Cortex of kidney (tissue), 1 donor: ENCODE results near the gene MARVELD1.

Source experiments
- DNase-seq: peaks from one replicate; lab custom pipeline; 2025; lab: John Stamatoyannopoulos, UW

Gene MARVELD1

DNA sequence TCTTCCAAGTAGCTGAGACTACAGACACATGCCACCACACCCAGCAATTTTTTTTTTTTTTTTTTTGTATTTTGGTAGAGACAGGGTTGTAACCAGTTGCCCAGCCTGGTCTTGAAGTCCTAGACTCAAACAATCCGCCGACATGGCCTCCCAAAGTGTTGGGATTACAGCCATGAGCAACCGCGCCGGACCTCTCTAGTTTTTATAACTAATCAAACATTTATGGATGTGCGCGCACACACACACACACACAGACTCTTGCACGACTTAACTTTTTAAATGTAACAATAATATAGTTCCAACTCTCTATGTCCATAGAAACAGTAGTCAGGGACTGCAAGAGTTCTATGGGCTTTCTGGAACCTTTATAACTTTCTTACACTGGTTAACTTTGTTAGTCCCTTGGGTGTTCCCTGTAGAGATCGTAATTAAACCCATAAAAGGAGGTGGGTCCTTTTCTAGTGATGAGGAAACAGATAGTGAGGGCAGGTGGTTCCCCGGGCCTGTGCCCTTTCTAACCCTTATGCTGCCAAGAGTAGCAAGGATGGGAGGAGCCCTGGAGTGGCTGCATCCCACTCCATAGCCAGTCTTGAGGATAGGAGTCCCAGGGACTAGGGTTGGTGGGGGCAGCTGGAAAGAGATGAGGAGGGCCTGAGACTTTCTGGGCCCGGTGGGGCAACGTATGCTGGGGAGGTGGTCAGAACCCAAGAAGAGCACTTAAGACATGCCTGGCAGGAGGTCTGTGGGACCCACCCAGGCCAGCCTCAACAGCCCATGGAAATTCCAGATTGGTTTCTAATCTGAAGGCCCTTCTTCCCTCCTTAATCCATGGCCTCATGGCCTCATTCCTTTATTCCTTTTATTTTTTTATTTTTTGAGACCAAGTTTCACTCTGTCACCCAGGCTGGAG lies 8.6 kb downstream of the MARVELD1 start:
- no peak for DNase-seq

DNA sequence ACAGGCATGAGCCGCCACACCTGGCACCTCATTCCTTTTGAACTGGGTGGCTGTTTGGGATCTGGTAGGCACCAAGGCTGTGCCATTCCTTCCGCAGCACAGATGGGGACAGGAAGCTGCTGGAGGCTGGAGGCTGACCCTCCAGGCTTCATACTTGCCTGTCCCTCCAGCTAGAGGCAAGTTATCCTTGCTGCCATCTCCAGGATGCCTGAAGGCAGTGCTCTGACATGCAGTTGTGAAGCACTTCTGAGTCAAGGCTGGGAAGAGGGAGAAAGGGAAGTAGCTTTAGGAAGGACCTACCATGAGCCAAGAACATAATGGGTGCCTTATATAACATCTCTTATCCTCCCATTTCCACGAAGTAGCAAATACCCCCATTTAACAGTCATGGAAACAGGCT lies 9.5 kb downstream of the MARVELD1 start:
- DNase-seq: no peak

DNA sequence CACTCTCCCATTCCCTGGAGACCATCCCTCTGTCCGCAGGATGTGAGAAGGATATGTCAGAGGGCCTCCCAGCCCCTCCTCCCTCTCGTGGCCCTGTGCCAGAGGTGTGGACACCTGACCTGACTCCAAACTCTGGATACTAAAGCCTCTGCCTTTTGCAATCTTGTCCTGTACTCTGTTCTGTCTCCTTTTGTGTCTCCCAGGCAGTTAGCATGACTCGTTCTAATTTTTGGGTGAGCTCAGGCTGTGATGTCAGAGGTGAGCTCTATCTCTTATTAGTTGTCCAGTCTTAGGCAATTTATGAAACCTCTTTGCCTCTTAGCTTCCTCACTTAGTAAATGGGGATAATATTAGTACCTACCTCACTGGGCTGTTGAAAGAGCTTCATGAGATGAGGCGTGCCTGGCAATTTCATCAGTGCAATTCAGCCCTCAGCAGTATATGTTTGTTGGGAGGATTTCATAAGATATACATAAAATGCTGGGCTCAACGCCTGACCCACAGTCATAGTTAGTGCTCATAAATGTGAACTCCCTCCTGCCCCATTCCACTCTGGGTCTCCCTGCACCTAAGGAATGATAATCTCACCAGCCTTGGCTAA lies 10.9 kb downstream of the MARVELD1 start:
- DNase-seq: no peak

DNA sequence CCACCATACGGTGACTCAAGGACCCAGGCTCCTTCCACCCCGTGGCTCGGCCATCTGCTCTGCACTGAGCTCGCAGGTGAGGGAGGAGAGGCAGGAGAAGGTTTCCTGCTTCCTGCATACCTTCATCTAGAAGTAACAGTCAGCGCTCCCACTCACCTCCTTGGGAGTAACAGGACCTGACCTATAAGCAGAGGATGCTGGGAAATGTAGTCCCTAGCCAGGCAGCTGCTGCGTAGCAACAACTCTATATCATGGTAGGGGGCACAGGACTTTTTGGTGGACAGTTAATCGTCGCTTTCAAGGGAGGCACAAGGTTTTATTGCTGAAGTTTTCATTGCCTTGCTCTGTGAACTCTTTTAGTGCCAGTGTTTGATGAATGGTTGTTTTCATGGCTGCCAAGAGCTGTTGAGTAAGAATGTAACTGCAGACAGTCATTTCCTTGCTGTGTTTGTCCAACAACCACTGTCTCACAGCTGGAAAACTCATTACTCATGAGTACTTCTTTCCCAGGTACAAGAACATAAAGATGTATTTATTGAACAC lies 13.2 kb downstream of the MARVELD1 start:
- no peak for DNase-seq

DNA sequence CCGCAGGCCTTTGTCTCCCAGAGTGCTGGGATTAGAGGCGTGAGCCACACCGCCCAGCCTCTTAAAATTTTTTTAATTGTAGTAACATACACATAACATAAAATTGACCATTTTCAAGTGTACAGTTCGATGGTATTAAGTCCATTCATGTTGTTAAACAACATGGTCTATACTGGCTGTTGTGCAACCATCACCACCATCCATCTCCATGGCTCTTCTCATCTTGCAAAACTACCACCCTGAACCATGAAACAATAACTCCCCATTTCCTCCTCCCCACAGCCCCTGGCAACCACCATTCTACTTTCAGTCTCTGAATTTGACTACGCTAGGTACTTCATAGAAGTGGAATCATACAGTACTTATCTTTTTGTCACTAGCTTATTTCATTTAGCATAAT lies 15.5 kb downstream of the MARVELD1 start:
- no peak for DNase-seq

DNA sequence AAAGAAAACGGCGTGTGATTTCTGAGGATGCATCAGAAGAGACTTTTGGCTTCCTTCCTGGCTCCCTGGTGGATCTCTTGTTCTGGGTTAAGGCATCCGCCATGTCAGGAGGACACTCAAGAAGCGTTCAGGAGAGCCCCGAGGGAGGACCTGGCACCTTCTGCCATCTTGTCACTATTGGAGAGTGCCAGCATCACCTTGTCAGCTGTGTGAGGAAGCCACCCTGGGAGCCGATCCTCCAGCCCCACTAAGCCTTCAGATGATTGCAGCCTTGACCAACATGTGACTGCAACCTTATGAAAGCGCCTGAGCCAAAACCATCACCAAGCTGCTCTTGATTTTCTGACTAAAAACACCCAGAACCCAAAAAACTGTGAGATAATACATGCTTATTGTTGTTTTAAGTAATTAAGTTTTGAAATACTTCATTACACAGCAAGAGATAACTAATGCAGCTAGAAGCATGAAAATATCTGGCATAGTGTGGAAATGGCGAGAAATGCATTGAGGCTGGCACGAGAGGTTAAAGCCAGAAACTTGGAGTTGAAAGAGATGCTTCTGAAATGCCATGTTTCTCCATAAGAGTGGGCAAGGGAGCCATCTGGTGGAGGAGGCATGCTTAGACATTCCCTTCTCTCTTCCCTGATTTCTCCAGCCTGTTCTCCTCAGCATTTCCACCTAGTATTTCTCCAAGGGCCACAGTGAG lies 18.0 kb downstream of the MARVELD1 start:
- no peak for DNase-seq

DNA sequence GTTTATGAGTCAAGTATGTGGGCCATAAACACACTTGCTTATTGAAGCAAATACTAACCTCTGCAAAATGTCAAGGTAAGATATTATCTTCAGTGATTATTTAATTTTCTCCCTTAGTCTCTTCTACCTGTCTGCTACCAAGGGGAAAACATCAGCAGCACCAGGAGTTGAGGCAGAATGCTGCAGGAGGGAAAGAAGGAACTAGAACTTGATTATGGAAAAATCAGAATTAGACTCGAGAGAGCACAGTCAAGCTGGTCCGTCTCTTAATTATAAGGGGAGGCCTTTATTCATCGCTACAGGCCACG lies 18.5 kb downstream of the MARVELD1 start:
- no peak for DNase-seq

DNA sequence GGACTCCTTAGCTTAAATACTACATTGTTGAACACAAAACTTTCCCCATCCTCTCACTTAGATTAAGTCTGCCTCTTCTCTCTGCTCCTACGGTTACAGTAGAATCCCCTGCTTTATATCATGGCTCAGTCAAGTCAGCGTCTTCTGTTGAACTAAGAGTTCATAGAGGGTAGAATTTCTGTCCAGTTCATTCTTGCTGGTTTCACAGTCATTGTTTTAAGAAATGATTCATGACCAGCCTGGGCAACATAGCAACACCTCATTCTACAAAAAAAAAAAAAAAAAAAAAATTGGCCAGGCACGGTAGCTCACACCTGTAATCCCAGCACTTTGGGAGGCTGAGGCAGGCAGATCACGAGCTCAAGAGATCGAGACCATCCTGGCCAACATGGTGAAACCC lies 19.7 kb downstream of the MARVELD1 start:
- DNase-seq: no peak

DNA sequence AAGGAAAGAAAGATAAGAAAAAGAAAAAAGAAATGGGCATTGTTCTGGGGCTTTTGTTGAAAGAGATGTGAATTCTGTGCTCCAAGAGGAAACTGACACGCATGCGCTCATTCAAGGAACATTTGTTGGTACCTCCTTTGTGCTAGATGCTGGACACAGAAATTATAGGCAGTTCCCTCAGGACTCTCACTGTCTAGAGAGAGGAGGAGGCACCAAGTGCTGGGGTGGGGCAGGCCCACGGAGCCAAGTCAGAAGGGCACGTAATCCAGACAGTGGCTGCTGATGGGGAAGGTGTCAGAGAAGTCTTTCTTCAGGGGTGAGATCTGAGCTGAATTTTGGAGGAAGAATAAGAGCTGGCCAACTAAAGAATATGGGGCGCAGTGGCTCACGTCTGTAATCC lies 20.5 kb downstream of the MARVELD1 start:
- no peak for DNase-seq

DNA sequence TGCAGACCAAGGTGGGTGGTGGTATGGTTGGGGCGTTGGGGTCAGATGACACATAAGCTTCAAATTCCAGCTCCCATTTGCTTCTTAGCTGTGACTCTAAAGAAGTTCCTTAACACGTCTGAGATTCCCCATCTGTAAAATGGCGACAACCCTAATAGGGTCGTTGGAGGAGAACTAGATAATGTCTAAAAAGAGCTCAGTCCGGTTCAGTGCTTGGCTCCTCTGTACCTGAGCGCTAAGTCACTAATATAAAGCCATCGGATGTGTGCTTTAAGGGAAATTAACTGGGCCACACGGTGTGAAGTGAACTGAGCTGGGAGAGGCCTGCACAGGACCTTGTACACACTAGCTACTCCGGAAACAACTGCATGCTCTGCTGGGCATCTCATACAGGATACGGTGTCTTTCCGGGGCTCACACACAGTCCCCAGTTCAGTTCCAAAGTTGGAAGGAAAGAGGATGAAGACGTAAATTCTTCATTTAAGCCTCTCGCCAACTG lies 22.9 kb downstream of the MARVELD1 start:
- DNase-seq: no peak

DNA sequence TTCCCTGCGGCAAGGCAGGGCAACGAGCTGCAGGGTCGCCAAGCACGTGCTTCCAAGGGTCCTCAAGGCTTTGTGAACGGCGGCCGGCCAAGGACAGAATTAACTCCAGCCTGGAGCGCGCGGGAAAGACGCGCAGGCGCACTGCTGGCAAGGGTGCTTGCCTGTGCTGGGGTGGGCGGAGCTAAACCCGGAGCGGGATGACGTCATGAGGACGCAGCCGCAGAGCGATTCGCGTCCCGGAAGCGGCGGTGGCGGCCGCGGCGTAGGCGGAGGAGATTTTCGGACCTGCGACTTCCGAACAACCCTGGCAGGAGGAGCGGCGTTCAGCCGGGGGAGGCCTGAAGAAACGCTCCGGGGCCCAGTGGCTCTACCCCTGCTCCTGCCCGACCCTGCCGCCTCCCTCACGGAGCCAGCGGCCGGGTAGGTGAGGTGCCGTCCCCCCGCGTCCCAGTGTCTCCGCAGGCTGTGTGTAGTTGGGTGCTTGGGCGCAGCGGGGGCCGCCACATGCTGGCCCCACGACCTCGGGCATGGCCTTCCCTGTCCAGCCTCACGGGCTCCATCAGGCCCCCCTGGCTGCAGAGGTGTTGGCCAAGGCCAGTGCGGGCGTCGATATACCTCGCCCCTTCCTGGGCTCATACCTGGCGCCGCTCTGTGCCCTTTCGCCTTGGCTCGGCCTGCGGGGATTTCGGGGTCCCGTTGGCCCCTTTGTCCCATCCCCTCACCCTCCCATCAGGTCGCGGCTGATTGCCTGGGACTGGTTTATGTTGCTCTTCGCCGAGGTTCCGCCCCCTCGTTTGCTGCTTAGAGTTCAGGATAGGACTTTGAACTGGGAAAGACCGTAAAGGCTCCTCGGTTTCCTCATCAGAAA lies 23.6 kb downstream of the MARVELD1 start, which contains the start of gene ZFYVE27:
Gene ZFYVE27 (plus strand): TSS at position 227 of the 868 bp plus-strand sequence. CDS start 1,350 bp downstream, outside the sequence.
- peak; percentile 62 for DNase-seq

DNA sequence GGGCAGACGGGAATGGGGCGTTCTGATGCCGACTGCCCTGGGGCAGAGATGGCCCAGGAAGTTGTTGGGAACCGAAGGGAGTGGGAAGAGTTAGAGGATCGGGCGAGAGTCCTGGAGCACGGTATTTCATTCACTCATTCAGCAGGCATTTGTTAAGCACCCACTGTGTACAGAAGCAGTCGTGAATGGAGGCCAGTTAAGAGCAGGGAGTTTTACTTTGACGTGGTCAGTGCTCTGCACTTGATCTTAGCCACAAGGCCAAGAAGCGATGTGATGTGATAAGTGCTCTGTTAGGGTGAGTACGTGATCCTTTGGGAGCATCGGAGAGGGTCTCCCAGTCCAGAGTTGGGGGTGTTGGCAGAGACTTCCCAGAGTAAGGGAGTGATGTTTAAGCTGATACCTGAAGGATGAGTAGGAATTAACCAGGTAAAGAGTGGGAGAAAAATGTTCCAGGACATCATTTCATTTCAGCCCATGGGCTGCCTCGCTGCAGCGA lies 24.3 kb downstream of the MARVELD1 start:
- no peak for DNase-seq

DNA sequence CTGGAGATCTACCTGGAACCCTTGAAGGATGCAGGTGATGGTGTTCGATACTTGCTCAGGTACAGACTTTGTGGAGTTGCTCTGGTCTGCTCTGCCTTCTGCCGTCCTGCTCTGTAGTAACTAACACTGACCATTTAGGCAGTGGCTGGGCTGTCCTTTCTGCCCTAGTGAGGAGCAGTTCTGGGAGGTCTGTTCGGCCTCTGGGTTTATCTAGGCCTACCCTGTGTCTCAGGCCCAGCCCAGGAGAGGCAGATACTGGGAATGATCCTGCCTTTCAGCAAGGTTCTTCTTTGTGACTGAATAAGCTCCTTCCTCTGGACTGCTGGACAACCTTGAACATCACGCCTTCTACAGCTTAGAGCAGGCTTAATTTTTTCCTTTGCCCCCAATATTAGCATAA lies 25.1 kb downstream of the MARVELD1 start:
- no peak for DNase-seq

DNA sequence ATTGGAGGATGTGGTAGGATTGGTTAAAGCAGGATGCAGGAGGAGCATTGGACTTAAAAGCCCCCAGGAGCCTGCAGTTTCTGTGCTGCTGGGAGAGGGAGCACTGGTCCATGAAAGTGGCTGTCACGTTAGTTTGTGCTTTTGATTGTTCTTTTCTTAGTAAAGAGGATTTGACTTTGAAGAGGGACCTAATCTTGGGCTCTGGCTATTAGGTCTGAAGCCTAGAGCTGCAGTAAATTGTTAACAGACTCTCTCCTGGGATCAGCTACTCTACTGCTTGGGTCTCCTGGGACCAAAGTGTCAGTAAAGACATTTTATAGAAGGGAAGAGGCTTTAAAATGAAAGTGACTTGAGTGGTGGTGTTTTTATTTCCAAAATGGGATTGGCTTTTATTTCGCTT lies 27.1 kb downstream of the MARVELD1 start:
- no peak for DNase-seq

DNA sequence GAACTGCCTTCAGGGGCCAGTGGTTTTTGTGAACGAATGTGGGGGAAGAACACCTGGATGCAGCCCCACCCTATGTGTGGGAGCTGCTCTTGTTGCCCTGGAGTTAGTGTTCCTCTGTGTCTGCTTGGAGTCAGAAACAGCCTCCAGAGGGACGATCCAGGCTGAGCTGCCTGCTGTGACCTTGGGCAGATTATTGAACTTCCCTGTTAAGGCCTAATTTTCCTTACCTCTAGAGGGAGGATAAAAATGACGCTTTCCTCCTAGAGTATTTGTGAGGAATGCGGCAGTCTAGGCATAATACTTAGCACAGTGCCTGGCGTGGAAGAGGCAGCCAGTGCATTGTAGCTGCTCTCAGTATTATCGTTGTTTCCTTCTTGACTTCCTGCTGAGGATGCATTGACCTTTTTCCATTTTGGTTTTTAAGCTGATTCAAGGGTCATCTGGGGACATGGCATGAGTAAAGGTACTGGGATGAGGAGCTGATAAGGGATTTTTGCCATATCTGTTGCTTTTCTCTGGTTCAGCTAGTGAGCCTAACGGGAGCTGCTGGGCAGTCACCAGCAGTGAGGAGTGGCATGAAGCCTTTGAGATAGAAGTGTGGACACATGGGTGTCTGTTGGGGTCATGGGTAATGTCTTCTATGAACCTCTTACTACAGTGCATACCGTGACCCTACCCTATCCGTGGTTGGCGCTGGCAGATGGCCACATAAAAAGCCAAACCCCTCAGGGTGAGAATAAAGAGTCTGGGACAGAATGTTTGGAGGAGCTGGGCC lies 29.8 kb downstream of the MARVELD1 start:
- no peak for DNase-seq

DNA sequence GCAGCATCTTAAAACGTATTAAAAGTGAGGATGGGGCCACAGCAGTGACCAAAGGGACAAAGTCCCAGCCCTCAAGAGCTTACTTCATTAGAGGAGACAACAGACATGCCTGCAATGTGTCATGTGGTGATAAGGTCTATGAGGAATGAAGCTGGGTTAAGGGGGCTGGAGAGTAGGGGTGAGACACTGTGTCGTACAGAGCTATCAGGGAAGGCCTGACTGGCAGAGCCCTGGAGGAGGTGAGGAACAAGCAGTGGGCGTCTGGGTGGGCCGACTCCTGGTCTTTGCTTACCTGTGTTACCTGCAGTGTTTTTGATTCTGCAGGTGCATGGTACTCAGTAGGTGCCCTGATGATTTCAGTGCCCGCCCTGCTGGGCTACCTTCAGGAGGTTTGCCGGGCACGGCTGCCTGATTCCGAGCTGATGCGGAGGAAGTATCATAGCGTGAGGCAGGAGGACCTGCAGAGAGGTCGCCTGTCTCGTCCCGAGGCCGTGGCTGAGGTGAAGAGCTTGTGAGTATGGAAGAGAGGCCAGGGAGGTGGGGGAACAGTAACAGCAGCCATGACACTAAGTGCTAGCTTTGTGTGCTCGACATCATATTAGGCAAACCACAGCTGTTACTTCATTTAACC lies 31.0 kb downstream of the MARVELD1 start:
- no peak for DNase-seq

DNA sequence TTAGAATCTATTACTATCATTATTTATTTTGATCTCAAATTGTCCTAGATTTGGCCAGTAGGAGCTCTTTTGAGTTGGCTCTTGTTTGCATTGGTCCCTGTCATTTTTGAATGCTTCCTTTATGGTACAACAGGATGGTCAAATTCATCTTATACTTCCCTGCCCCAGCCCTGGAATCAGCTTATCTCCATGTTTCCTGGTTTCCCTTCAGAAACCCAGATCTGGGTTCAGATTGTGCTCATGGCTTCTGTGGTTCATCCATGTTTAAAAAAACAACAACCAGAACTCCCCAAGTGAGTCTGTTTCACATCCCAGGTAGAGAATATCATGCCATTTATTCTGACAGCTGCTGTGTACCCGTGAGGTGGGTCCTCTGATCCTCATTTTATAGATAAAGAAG lies 34.0 kb downstream of the MARVELD1 start:
- DNase-seq: no peak

DNA sequence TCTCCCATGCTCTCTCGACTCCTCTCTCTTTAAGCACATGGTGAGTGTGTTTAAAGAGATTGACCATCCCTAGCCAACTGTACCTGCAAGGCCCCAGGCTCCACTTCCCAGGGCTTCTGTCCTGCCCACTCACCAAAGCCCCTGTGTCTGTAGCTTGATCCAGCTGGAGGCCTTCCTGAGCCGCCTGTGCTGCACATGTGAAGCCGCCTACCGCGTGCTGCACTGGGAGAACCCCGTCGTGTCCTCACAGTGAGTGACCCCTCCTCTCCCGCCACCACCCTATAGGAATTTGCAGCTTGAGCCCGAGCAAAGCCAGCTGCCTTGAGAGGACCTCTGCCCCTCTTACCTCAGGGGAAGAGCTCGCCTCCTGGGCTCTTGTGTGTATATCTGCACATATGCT lies 34.6 kb downstream of the MARVELD1 start:
- no peak for DNase-seq

DNA sequence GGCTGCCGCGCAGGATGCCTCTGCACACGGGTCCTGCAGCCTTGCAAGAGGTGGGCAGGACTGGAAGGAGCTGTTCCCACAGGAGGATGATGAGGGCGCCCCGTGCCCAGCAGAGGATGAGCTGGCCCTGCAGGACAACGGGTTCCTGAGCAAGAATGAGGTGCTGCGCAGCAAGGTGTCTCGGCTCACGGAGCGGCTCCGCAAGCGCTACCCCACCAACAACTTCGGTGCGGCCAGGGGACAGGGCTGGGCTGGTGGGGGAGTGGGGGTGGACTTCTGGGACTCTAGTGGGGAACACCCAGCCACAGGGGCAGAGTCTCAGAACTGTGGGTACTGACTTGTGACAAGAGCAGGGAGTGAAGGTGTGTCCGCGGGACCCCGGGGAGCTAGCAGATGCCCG lies 39.4 kb downstream of the MARVELD1 start:
- no peak for DNase-seq

DNA sequence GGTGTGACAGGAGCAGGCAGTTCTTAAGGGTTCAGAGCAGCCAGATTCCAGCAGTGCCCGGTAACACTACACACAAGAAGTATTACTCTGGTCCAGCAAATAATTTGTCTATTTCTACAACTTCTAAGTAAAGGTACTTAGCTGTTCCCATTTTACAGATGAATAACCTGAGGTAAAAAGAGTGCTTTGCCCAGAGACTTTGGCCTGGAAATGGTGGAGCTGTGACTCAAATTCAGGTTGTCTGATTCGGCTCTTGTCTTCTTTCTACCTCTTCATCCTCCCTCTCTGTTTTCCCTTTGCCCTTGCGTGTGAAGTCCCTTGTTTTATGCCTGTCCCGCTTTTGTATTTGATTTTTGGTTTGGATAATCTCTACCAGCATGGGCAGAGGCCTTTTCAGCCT lies 41.2 kb downstream of the MARVELD1 start:
- no peak for DNase-seq
